Measurements from ENCODE around the gene KIF21A.

DNA sequence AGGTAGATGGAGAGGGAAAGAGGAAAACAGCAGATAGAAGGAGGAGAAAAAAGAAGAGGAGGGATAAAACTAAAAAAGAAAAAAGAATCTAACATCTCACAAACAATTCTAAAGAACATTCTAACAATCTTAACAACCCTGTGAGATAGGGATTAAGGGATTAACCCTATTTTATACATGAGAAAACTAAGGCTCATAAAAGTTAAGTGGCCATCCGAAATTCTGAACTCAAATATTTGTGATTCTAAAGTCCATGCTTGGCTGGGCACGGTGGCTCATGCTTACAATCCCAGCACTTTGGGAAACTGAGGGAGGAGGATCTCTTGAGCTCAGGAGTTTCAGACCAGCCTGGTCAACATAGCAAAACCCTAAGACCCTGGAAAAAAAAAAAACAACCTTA lies 13.1 kb downstream of the KIF21A start:
- TF ChIP-seq SRF (IDR thresholded peaks at IDR 0.05; ENCODE audit: low read depth) (no peak), EZH2 (IDR thresholded peaks at IDR 0.05) (no peak), YY1 (IDR thresholded peaks at IDR 0.05; ENCODE audit: extremely low read depth, insufficient replicate concordance, low read depth, low read length) (no peak), SP1 (IDR thresholded peaks at IDR 0.05; ENCODE audit: low read depth) (no peak), POLR2A (IDR thresholded peaks at IDR 0.05; ENCODE audit: borderline replicate concordance, extremely low read depth, insufficient read depth, insufficient read length) (no peak)
- TF ChIP-seq, protein P1, sequence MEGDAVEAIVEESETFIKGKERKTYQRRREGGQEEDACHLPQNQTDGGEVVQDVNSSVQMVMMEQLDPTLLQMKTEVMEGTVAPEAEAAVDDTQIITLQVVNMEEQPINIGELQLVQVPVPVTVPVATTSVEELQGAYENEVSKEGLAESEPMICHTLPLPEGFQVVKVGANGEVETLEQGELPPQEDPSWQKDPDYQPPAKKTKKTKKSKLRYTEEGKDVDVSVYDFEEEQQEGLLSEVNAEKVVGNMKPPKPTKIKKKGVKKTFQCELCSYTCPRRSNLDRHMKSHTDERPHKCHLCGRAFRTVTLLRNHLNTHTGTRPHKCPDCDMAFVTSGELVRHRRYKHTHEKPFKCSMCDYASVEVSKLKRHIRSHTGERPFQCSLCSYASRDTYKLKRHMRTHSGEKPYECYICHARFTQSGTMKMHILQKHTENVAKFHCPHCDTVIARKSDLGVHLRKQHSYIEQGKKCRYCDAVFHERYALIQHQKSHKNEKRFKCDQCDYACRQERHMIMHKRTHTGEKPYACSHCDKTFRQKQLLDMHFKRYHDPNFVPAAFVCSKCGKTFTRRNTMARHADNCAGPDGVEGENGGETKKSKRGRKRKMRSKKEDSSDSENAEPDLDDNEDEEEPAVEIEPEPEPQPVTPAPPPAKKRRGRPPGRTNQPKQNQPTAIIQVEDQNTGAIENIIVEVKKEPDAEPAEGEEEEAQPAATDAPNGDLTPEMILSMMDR (IDR thresholded peaks at IDR 0.05 in 2 of 3, conservative IDR thresholded peaks at IDR 0.05 in 1 of 3; ENCODE audit: borderline replicate concordance in 1 of 3, insufficient read depth in 1 of 3, low read depth in 2 of 3, low read length in 2 of 3): no peak
- TF ChIP-seq, protein P2, sequence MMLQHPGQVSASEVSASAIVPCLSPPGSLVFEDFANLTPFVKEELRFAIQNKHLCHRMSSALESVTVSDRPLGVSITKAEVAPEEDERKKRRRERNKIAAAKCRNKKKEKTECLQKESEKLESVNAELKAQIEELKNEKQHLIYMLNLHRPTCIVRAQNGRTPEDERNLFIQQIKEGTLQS (IDR thresholded peaks at IDR 0.05): no peak
- TF ChIP-seq, protein P3, sequence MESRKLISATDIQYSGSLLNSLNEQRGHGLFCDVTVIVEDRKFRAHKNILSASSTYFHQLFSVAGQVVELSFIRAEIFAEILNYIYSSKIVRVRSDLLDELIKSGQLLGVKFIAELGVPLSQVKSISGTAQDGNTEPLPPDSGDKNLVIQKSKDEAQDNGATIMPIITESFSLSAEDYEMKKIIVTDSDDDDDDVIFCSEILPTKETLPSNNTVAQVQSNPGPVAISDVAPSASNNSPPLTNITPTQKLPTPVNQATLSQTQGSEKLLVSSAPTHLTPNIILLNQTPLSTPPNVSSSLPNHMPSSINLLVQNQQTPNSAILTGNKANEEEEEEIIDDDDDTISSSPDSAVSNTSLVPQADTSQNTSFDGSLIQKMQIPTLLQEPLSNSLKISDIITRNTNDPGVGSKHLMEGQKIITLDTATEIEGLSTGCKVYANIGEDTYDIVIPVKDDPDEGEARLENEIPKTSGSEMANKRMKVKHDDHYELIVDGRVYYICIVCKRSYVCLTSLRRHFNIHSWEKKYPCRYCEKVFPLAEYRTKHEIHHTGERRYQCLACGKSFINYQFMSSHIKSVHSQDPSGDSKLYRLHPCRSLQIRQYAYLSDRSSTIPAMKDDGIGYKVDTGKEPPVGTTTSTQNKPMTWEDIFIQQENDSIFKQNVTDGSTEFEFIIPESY (IDR thresholded peaks at IDR 0.05; ENCODE audit: extremely low read depth, insufficient replicate concordance, low read length): no peak

Data from HCT116 (cell line).